ENCODE measurements around the gene FAM186B. TPM values are rescaled to one million over a fixed set of nuclear protein-coding genes. Genes with fewer than 3 reads are reported as not detected.

The FAM186B gene
- total RNA-seq, 1 donor = 0.84 TPM

- H3K4me3 ChIP-seq (ENCODE audit: low read length) = no peak overlapping the region
- H3K27me3 ChIP-seq (ENCODE audit: insufficient read depth, low read length) = no peaks in the 10 kb centered on the region
- no peaks in the 10 kb centered on the region for H3K9me3 ChIP-seq (ENCODE audit: low read depth, low read length)
- H3K4me1 ChIP-seq (ENCODE audit: insufficient read depth, low read length) = no peaks in the 10 kb centered on the region
These were observed 48.1 kb downstream of the FAM186B start for GRCh38 chr12:49557187-49557916.

GRCh38 chr12:49556391-49557186 lies 48.9 kb downstream of the FAM186B start:
- no peaks in the 10 kb centered on the region for H3K4me1 ChIP-seq (ENCODE audit: insufficient read depth, low read length)
- H3K27me3 ChIP-seq (ENCODE audit: insufficient read depth, low read length) = no peaks in the 10 kb centered on the region
- H3K4me3 ChIP-seq (ENCODE audit: low read length) = no peak overlapping the region
- no peaks in the 10 kb centered on the region for H3K9me3 ChIP-seq (ENCODE audit: low read depth, low read length)

DNA sequence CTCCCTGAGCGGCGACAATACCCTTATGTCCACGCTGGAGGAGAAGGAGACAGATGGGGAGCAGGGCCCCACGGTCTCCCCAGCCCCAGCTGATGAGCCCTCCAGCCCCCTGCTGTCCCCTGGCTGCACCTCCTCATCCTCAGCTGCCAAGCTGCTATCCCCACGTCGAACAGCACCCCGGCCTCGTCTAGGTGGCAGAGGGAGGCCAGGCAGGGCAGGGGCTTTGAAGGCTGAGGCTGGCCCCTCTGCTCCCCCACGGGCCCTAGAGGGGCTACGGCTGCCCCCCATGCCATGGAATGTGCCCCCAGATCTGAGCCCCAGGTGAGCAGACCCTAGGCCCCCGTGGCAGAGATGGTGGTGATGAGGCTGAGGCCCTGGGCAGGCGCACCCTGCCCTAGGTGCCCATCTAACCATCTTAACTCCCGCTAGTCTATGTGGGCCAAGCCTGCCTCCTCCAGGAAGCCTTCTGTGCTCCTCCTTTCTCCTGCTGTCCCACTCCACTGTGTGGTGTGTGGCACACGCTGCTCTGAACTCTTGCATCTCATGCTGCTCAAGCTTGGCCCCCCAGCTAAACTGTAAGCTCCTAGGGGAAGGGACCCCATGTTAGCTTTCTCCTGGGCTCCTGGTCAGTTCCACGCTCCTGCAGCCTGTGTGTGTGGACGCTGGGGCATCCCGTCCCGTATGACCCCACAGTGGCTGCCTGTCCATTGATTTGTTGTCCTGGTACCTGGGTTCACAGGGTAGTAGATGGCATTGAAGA lies 49.6 kb downstream of the FAM186B start:
- Histone ChIP-seq H3K4me1 (ENCODE audit: insufficient read depth, low read length) (no peaks in the 10 kb centered on the region), H3K27me3 (ENCODE audit: insufficient read depth, low read length) (no peaks in the 10 kb centered on the region), H3K9me3 (ENCODE audit: low read depth, low read length) (no peaks in the 10 kb centered on the region), H3K4me3 (ENCODE audit: low read length) (no peak overlapping the region)

DNA sequence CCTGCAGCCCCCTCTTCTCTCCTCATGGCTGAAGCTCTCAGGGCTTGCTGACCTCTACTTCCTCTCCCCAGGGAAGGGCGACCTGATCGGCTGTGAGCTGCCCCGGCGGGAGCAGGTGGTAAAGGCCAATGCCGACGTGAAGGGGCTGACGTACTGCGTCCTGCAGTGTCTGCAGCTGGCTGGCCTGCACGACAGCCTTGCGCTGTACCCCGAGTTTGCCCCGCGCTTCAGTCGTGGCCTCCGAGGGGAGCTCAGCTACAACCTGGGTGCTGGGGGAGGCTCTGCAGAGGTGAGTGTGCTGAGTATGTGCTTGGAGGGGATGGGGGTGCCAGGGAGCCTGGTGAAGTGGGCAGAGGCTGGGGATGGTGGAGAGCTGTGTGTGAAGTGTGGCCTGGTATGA lies 51.2 kb downstream of the FAM186B start:
- peaks cover 3% of the 10 kb centered on the region for H3K4me1 ChIP-seq (ENCODE audit: insufficient read depth, low read length)
- H3K27me3 ChIP-seq (ENCODE audit: insufficient read depth, low read length) = peaks cover 4% of the 10 kb centered on the region
- no peaks in the 10 kb centered on the region for H3K9me3 ChIP-seq (ENCODE audit: low read depth, low read length)
- H3K4me3 ChIP-seq (ENCODE audit: low read length) = no peak overlapping the region

DNA sequence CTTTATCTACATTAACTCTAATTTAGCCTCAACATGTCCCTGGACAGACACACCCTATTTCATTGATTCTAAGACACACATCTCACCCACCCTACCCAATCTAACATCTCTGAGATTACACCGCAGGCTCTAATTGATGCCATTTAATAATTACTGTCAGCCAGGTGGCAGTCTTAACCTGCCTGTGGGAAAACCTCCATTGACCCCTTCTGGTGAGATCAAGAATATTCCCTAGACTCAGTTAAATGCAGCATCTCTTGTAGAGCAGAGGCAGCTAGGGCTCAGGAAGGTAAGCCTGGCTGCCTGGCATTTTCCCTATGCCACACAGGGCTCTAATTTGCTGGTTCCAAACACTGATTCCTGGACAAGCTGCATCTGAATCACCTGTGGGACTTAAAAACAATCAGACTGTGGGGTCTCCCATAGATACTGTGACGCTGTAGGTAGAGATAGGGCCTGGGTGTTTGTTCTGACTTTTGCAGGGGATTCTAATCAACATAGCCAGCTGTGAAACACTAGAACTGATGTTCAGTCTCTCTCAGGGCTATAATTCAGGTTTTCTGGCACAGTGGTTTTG lies 51.8 kb downstream of the FAM186B start:
- Histone ChIP-seq H3K9me3 (ENCODE audit: low read depth, low read length) (no peaks in the 10 kb centered on the region), H3K27me3 (ENCODE audit: insufficient read depth, low read length) (peaks cover 10% of the 10 kb centered on the region), H3K4me3 (ENCODE audit: low read length) (no peak overlapping the region), H3K4me1 (ENCODE audit: insufficient read depth, low read length) (peaks cover 10% of the 10 kb centered on the region)

DNA sequence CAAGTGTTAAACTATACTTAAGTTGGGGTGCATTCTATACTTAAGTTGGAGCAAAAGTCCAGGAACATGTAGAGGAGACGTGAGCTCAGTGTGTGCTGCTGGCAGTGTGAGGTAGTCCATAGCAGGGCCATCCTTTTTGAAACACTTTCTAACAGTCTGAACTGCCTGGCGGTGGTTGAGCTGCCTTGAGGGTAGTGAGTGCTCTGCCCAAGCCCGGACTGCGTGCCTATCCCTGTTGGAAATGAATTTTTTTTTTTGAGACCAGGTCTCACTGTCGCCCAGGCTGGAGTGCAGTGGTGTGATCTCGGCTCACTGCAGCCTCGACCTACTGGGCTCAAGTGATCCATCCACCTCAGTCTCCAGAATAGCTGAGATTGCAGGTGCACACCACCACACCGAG lies 52.5 kb downstream of the FAM186B start:
- H3K4me3 ChIP-seq (ENCODE audit: low read length) = no peak overlapping the region
- H3K4me1 ChIP-seq (ENCODE audit: insufficient read depth, low read length) = peaks cover 15% of the 10 kb centered on the region
- H3K9me3 ChIP-seq (ENCODE audit: low read depth, low read length) = no peaks in the 10 kb centered on the region
- H3K27me3 ChIP-seq (ENCODE audit: insufficient read depth, low read length) = peaks cover 17% of the 10 kb centered on the region

- peaks cover 21% of the 10 kb centered on the region for H3K27me3 ChIP-seq (ENCODE audit: insufficient read depth, low read length)
- H3K4me3 ChIP-seq (ENCODE audit: low read length) = no peak overlapping the region
- no peaks in the 10 kb centered on the region for H3K9me3 ChIP-seq (ENCODE audit: low read depth, low read length)
- H3K4me1 ChIP-seq (ENCODE audit: insufficient read depth, low read length) = peaks cover 15% of the 10 kb centered on the region
These were observed 53.0 kb downstream of the FAM186B start for GRCh38 chr12:49552425-49552824.

- Histone ChIP-seq H3K4me1 (ENCODE audit: insufficient read depth, low read length) (peaks cover 15% of the 10 kb centered on the region), H3K9me3 (ENCODE audit: low read depth, low read length) (no peaks in the 10 kb centered on the region), H3K27me3 (ENCODE audit: insufficient read depth, low read length) (peaks cover 21% of the 10 kb centered on the region), H3K4me3 (ENCODE audit: low read length) (no peak overlapping the region)
These were observed 53.4 kb downstream of the FAM186B start for GRCh38 chr12:49552014-49552413.

GRCh38 chr12:49550693-49551252 lies 54.7 kb downstream of the FAM186B start:
- Histone ChIP-seq H3K4me1 (ENCODE audit: insufficient read depth, low read length) (peaks cover 15% of the 10 kb centered on the region), H3K9me3 (ENCODE audit: low read depth, low read length) (no peaks in the 10 kb centered on the region), H3K27me3 (ENCODE audit: insufficient read depth, low read length) (peaks cover 21% of the 10 kb centered on the region), H3K4me3 (ENCODE audit: low read length) (no peak overlapping the region)

DNA sequence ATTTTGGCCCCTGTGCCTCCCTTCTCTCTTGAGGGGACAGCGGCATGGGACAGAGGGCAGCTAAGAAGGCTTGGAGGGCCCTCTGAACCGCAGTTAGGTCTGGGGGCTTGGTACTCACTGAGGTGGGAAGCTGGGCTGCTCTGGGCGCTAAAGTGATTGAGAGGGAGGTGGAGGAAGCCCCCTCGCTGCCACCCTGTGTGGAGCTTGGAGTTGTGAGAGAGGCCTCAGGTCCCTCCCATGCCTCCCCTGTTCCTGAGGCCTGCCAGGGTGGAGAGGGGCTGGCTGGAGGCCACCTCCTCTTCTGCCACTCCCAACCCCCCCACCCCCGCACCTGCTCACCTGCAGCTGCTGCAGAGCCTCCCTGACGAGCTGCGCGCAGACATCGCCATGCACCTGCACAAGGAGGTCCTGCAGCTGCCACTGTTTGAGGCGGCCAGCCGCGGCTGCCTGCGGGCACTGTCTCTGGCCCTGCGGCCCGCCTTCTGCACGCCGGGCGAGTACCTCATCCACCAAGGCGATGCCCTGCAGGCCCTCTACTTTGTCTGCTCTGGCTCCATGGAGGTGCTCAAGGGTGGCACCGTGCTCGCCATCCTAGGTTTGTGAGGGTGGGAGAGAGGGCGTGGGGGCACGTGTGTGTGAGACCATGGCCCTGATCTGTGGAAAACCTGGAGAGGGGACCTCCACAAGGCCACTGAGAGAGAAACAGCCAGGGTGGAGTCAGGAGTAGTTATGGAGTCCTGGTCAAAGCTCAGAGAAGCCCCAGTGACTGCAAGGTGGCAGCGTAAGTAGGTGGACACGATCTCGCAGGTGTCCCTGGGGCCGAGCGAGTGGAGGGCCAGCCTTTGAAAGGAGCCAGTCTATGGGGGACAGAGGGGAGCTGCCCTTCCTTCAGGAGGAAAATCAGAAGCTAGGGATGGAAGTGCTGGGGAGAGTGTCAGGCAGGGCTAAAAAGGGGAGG lies 55.4 kb downstream of the FAM186B start:
- Histone ChIP-seq H3K4me3 (ENCODE audit: low read length) (no peak overlapping the region), H3K4me1 (ENCODE audit: insufficient read depth, low read length) (peaks cover 15% of the 10 kb centered on the region), H3K27me3 (ENCODE audit: insufficient read depth, low read length) (peaks cover 21% of the 10 kb centered on the region), H3K9me3 (ENCODE audit: low read depth, low read length) (no peaks in the 10 kb centered on the region)

- peaks cover 15% of the 10 kb centered on the region for H3K4me1 ChIP-seq (ENCODE audit: insufficient read depth, low read length)
- peak overlapping the region; percentile 6 for H3K4me3 ChIP-seq (ENCODE audit: low read length)
- H3K9me3 ChIP-seq (ENCODE audit: low read depth, low read length) = no peaks in the 10 kb centered on the region
- peaks cover 21% of the 10 kb centered on the region for H3K27me3 ChIP-seq (ENCODE audit: insufficient read depth, low read length)
These were observed 56.4 kb downstream of the FAM186B start for GRCh38 chr12:49548822-49549648.

- H3K27me3 ChIP-seq (ENCODE audit: insufficient read depth, low read length) = peaks cover 21% of the 10 kb centered on the region
- peaks cover 15% of the 10 kb centered on the region for H3K4me1 ChIP-seq (ENCODE audit: insufficient read depth, low read length)
- H3K9me3 ChIP-seq (ENCODE audit: low read depth, low read length) = no peaks in the 10 kb centered on the region
- no peak overlapping the region for H3K4me3 ChIP-seq (ENCODE audit: low read length)
These were observed 57.0 kb downstream of the FAM186B start for GRCh38 chr12:49548481-49548821.

- peaks cover 21% of the 10 kb centered on the region for H3K27me3 ChIP-seq (ENCODE audit: insufficient read depth, low read length)
These were observed 58.2 kb downstream of the FAM186B start for GRCh38 chr12:49547090-49547690.

More at GRCh38 chr12:49547090-49547690, 58.2 kb downstream of the FAM186B start:
- H3K9me3 ChIP-seq (ENCODE audit: low read depth, low read length) = no peaks in the 10 kb centered on the region
- H3K4me3 ChIP-seq (ENCODE audit: low read length) = no peak overlapping the region
- peaks cover 15% of the 10 kb centered on the region for H3K4me1 ChIP-seq (ENCODE audit: insufficient read depth, low read length)

Measured in mononuclear cell (primary cell).